NCI-H1694 treated with DMSO at 0.1 percent for 48 hours (cell line): Measurements from ENCODE around the gene FAM184B.
A peak's percentile ranks its signal among the peaks of the same experiment; 100 is the strongest.
"Not testable (repeated sequence)": the region's sequence is repeated elsewhere in the genome, so short reads cannot be mapped to it uniquely, and the experiment has no call there.

ENCODE experiments used
- DNase-seq: peaks from one replicate; lab custom pipeline; 2025; lab: John Stamatoyannopoulos, UW

FAM184B gene

GRCh38 chr4:17682222-17682566 is 99.2 kb downstream of the FAM184B start:
- DNase-seq, result no peak

DNA sequence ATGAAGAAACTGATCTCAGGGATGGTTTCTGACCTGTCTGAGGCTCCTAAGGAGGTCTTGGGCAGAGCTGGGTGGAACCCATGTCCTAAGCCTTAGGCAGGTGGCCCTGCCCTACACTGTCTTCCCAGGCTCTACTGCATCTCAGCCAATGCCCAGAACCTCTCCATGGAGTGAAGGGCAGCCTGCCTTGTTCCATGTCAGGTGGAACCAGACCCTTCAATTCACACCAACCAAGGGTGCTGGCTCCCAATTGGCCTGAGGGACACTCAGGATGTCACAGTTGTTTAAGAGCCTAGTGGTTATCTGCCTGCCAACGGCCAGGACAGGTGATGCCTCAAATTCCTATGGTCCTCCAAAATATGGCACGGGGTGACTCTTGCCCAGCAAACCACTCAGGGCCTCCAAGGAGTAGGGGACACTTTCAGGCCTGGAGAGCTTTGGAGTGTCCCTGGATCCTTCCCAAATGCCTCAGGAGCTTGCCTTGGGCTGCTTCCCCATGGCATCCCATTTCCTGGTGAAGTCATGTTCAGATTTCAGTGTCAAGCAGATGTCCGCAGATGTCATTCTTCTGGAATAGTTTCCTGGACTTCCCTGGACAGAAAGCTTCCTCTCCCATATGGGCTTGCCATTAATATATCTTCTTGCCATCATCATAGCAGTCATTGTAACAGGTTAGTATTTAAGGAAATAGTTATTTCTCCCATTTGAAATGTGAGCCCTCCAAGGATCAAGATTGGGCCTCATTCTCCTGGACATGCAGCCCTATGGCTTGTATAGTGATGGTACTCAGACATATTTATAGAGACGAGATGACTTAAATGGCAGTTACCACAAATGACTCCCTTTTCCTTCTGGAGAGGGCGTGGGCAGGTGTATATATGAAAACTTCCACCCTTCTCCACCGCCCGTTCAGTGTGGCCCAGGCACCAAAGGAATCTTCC is 99.9 kb downstream of the FAM184B start:
- DNase-seq, result no peak

DNA sequence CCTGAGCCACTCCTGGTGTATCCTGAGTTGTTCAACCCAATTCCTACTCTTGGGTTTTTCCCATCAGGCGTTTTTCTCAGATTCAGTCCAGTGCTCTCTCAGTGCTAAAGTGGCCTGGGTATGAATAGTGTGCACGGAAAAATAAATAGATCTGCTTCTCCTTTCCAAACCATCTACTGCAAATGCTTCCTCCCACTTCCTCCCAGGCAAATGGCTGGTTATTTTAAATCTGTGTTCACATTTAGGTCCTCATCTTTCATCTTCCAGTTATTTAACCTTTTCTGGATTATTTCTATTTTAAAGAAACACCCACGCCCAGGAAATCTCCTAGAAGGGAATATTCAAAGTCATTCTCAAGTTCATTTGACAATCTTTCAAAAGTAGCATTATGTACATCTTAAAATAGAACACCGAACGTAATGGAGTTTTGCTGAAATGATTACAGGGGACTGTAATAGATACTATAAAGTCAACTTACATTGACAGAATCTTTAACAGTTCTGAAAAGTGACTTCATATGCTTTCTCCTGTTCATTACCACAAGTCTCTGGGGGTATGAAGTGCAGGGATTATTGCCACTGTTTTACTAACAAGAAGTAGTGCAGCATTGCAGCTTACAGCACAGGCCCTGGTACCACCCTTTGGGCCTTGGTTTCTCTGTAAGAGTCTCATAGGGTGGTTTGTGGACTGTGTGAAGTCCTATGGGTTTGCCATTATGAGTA is 100.7 kb downstream of the FAM184B start:
- no peak for DNase-seq

DNA sequence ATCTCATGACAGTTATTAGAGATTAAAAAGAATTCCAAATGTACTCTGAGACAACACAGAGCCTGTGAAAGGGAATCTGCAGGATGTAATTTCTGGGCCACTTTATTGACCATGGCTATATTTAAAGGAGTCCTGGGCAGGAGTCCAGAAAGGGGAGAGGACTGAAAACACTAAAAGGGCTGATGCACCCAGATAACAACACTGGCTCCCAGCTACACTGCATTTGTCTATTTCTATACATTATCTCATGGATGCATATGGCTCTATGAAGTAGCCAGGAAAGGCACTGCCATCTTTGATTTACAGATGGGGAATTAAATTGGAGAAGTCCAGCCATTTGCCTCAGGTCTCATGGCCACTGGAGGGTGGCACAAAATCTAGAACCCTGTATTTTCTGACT is 111.0 kb downstream of the FAM184B start:
- no peak for DNase-seq

GRCh38 chr4:17667653-17668201 is 113.7 kb downstream of the FAM184B start:
- no peak for DNase-seq

GRCh38 chr4:17667253-17667652 is 114.2 kb downstream of the FAM184B start:
- no peak for DNase-seq

DNA sequence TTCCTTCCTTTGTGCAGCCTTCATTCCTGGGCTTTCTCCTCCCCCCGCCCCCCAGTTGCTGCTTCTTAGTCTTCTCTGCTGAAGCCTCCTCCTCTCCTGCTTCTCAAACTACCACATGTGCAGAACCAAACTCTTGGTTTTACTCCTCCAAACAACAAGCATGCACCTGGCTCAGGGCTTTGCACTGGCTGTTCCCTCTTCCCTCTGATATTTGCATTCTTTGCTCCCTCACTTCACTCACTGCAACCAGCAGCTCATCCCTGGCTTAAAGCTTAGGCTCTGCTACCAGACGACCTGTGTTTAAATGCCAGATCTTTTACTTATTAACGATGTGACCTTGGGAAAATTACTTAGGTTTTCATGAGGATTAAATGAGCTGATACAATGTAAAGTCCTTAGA is 115.6 kb downstream of the FAM184B start:
- no peak for DNase-seq

DNA sequence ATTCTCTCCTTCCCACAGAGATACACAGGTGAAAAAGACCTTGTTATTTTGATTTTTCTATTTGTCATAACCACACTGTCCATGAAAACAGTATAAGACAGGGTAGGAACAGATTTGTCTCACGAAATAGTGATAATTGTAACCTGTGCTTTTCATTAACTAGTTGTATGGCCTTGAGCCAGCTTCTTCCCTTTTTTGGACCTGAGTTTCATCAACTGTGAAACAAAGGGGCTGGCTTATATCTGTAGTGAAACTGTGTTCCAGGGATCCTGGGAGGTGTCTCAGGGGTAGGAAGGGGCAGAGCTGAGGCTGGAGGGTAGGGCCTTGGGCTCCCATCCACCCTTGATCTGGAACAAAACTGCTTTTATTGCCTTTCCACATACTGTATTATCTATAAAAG is 116.1 kb downstream of the FAM184B start:
- no peak for DNase-seq

DNA sequence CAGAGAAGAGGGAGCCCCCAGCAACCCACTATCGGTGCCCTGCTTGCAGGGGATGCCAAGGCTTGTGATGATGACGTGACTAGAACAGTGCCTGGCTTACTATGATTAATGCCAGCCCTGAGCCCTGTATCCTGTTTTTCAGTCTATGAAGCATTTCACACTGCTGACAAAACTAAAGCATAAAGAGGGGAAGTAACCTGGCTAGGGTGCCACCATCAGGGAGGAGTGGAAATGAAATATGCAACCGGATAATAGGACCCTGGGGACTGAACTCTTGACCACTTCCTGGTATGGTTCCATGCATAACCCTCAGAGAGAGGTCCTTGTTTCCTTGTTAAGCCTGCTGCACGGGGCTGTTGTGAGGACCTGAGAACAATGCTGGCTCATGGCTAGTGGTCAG is 116.7 kb downstream of the FAM184B start:
- DNase-seq, result no peak

DNA sequence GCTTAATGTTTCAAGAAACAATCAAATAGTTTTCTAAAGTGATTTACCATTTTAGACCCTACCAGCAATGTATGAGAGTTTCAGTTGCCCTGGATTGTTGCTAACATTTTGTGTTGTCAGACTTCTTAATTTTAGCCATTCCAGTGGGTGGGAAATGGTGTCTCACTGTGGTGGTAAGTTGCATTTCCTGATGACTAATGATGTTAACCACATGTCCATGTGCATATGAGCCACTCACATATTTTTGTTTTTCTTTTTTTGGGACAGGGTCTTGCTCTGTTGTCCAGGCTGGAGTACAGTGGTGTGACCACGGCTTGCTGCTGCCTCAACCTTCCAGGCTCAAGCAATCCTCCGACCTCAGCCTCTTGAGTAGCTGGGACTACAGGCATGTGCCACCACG is 118.7 kb downstream of the FAM184B start:
- DNase-seq, result no peak

GRCh38 chr4:17659196-17659595 is 122.2 kb downstream of the FAM184B start:
- DNase-seq, result not testable (repeated sequence)

GRCh38 chr4:17657849-17658248 is 123.6 kb downstream of the FAM184B start:
- no peak for DNase-seq

DNA sequence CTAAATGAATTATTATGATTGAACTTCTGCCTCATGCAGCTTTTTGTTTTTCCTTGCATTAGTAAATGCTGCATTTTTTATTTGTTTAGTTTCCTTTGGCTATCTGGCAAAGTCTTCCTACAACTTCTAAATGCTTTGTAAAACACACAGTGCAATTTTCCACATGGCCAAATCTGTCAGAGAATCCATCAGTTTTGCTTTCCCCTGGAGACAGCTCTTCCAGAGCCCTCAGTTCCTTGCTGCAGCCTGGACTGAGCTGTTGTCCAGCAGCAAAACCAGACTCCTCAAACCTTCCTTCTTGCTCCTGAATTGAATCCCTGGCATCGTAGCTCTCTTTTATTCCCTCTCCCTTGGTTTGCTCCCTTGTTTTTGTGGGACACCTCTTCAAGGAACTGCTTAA is 124.3 kb downstream of the FAM184B start:
- DNase-seq, result no peak

GRCh38 chr4:17654701-17655100 is 126.7 kb downstream of the FAM184B start:
- no peak for DNase-seq

GRCh38 chr4:17650406-17650805 is 131.0 kb downstream of the FAM184B start:
- DNase-seq, result no peak

DNA sequence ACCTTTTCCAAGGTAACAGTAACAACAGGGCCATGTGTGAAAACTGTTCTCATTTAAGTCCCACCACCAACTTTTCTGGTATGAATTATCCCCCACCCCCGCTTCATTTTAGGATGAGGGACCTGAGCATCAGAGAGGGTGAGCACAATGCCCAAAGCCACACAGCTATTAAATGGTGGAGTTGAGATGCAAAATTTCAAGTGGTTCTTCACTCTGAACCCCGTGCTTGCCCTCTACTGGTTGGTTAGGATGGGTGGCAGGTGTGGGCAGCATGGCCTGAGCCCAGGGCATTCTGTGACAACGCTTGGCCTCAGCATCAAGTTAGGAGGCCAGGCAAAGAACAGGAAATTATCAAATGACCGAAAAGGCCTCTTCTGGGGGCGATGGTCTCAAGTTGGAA is 133.5 kb downstream of the FAM184B start:
- DNase-seq, result no peak

DNA sequence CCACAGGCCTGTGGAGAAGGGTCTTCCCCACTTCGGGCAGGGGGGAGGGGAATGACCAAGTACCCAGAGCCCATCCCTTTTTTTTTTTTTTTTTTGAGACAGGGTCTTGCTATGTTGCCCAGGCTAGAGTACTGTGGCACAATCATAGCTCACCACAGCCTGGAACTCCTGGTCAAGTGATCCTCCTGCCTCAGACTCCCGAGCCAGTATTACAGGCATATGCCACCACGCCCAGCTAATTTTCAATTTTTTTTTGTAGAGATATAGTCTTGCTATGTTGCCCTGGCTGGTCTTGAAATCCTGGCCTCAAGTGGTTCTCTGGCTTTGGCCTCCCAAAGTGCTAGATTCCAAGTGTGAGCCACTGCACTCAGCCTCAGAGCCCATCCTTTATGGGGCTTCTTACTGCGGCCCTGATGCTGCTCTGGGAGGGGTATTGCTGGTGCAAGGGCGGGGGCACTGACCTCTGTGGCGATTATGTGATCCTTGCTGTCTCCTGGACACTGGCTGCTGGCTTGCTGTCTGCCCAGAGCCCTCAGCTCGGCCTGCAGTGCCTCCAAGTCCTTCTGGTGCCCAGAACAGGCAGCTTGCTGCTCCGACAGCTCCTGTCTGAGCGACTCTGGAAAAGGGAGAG is 134.1 kb downstream of the FAM184B start:
- DNase-seq, result no peak

- no peak for DNase-seq
Observed at GRCh38 chr4:17646693-17647092, 134.7 kb downstream of the FAM184B start.

DNA sequence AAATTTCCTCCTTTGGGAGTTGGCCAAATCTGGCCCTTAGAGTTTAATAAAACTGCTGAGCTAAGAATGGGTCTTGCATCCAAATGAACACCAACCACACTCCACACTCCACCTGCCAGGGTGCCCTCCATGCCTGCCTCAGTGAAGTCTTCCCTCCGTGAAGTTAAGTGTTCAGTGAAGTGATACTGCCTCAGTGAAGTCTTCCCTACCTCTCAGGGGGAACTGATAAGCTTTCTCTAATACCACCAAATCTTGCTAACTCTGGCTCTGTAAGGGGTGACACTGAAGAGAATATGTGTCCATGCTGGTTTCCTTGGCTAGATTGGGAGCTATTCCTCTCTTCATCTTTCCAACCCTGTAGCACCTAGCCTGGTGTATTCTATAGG is 139.0 kb downstream of the FAM184B start:
- DNase-seq, result no peak

- DNase-seq, result no peak
Observed at GRCh38 chr4:17639136-17639535, 142.3 kb downstream of the FAM184B start.

GRCh38 chr4:17636696-17637622 is 144.5 kb downstream of the FAM184B start:
- peak; percentile 65 for DNase-seq

DNA sequence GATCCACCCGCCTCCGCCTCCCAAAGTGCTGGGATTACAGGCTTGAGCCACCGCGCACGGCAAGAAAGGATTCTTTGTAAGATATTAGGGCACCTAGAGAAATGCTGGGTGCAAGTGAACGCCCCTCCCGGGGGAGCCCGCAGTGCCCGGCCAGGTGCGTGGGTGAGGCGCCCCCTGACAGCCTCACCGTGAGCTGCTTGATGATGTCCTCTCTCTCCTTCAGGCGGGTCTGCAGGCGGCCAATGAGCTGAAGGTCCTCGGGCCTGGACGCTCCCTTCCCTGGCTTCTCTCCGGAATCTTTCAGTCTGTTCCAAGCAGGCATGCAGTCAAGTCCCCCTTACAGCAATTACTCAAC is 145.1 kb downstream of the FAM184B start:
- no peak for DNase-seq
